Stimulated activated CD4-positive, alpha-beta T cell treated with anti-CD3 and anti-CD28 coated beads, TNF-alpha, amount 100 ng/mL, for 48 hours (primary cell): ENCODE data around the gene TRPM8.

ENCODE experiments used
- DNase-seq, 3 donors: peaks; one replicate each; pipeline ENCODE4 v3.0.0-alpha.2; 2020; ENCODE audit warnings: low read depth in 3 of 3

Gene TRPM8

GRCh38 chr2:234044157-234044556 is 127.0 kb downstream of the TRPM8 start:
- no peak for DNase-seq

- no peak for DNase-seq
Observed at GRCh38 chr2:234046521-234046920, 129.3 kb downstream of the TRPM8 start.

- DNase-seq: no peak
Observed at GRCh38 chr2:234047361-234047760, 130.2 kb downstream of the TRPM8 start.

GRCh38 chr2:234048049-234048448 is 130.9 kb downstream of the TRPM8 start:
- no peak for DNase-seq

- no peak for DNase-seq
Observed at GRCh38 chr2:234050455-234051135, 133.4 kb downstream of the TRPM8 start, which contains the start of gene SPP2. Gene SPP2 (plus strand): TSS chr2:234050702. CDS start chr2:234050787, 85 bp downstream.

GRCh38 chr2:234051374-234052070 is 134.3 kb downstream of the TRPM8 start:
- no peak for DNase-seq

GRCh38 chr2:234058881-234059280 is 141.7 kb downstream of the TRPM8 start:
- no peak for DNase-seq

GRCh38 chr2:234060236-234060635 is 143.1 kb downstream of the TRPM8 start:
- DNase-seq: no peak

- no peak for DNase-seq
Observed at GRCh38 chr2:234061624-234062257, 144.6 kb downstream of the TRPM8 start.

GRCh38 chr2:234066587-234066986 is 149.4 kb downstream of the TRPM8 start:
- no peak for DNase-seq
